UCSD-AML1 (cell line): ENCODE measurements around the gene RHOJ.
"Not testable (repeated sequence)": the region's sequence is repeated elsewhere in the genome, so short reads cannot be mapped to it uniquely, and the experiment has no call there.

Experiments used
- DNase-seq: peaks from one replicate; lab custom pipeline; 2025; ENCODE audit not compliant: unreplicated experiment; lab: John Stamatoyannopoulos, UW

The RHOJ gene

DNA sequence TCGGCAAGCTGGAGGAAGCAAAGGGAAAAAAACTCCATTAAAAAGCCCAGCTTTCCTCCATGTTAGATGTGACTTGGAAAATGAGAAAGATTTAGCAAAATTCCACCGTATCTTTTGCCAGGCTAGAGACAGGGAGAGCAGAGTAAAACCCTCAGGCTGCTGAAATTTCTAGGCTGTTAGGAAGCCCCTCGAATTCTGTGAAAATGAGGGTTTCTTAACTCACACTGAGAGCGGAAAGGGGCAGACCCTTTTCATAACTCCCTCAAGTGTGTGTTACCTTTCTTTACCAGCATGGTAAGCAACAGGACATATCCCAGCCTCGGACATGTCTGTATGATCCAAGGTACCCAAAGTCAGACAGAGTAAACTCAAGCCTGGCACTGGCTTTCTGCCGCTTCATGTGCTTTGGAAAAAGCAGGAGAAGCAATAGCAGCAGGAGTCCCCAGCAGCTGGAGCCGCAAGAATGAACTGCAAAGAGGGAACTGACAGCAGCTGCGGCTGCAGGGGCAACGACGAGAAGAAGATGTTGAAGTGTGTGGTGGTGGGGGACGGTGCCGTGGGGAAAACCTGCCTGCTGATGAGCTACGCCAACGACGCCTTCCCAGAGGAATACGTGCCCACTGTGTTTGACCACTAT lies at the start of gene RHOJ:
Gene RHOJ (plus strand): TSS at position 37 of the 637 bp plus-strand sequence. CDS start 427 bp downstream, at position 464.
- DNase-seq, result peak; percentile 10

DNA sequence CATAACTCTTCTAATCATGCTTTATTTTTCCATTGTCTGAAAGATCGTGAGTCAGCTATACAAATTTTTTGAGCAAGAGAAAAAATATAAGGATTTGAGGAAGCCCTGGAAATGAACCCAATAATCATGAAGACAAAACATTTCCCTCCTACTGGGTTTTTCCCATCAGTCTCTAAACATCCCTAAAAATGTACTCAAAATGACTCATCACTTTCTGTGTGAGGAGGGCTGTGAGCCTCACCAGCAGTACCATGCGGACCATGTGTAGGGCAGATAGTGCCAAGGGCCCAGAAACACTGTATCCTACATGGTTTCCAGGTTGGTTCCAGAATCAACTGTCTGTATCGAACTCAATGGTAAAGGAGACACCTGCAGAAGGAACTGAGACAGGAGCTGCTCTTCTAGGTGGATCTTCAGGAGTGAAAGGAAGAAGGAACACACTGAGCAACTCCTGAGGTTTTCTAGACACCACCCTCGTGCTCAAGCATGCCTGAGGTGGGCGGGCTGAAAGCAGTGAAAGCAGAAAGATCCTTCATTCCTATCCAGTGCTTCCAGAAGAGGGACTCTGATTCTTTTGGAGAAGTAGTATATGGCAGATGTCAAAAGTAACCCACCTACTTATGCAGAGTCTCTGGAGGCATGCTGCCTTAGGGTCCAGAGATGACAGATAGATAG lies 48.6 kb upstream of the RHOJ start:
- no peak for DNase-seq

- DNase-seq, result no peak
Observed at GRCh38 chr14:63157195-63157594, 47.0 kb upstream of the RHOJ start.

GRCh38 chr14:63163306-63163705 lies 40.9 kb upstream of the RHOJ start:
- no peak for DNase-seq

- DNase-seq, result no peak
Observed at GRCh38 chr14:63164108-63164683, 40.0 kb upstream of the RHOJ start.

- DNase-seq, result not testable (repeated sequence)
Observed at GRCh38 chr14:63165267-63165666, 39.0 kb upstream of the RHOJ start.

- DNase-seq, result no peak
Observed at GRCh38 chr14:63167044-63167443, 37.2 kb upstream of the RHOJ start.

DNA sequence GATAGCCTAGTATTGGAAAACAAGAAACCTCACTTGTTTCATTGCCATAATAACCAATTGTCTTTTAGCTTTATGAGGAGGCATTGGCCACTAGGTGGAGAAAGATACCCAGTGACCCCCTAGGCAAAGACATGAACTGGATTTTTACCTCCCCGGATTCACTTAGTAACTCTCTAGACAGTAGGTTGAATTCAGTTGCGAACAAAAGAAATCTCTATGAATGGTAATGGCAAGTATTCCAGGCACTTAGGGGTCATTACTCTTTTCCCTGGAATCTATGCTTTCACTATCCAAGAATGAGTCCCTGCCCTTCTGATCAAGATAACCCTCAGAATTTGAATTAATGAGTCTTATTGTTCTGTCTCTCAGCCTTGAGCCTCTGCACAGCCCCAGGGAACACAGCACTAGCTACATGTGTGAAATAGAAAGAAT lies 29.5 kb upstream of the RHOJ start:
- DNase-seq, result no peak

- no peak for DNase-seq
Observed at GRCh38 chr14:63175531-63175930, 28.7 kb upstream of the RHOJ start.

- no peak for DNase-seq
Observed at GRCh38 chr14:63178912-63179311, 25.3 kb upstream of the RHOJ start.

GRCh38 chr14:63179383-63179782 lies 24.9 kb upstream of the RHOJ start:
- DNase-seq, result no peak

- no peak for DNase-seq
Observed at GRCh38 chr14:63180011-63180410, 24.2 kb upstream of the RHOJ start.

DNA sequence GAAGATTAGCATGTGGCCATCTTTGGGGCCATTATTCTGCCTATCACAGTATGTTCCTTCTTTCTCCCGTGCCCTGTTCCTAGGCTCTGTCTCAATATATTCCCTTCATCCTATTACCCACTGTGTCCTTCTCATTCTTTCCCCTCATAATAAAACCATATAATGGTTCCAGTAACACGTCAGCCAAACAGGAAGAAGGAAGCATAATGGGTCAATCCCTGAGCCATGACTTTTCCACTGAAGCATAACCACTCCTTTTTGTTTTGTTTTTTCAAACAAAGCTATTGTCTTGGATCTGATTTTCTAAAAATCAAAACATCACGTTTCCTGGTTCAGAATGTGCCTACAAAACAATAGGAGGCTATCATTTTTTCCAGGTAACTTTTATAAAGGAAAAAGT lies 21.3 kb upstream of the RHOJ start:
- no peak for DNase-seq

DNA sequence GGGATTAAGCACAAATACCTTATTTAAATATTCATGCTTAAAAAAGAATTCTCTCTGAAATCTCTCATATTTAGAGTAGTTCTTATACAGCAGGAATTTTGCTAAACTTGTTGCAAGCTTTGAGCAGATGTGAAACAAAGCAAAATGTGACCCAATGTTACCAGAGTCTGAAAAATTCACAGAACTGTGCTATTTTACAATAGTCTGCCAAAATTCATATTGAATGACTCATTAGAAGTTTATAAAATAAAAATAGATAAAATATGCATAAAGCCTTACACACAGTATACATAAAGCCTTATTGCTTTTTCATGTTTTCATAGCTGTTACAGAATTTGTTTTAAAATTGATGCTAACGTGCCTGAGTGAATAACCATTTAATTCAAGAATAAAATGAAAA lies 17.8 kb upstream of the RHOJ start:
- DNase-seq, result no peak

DNA sequence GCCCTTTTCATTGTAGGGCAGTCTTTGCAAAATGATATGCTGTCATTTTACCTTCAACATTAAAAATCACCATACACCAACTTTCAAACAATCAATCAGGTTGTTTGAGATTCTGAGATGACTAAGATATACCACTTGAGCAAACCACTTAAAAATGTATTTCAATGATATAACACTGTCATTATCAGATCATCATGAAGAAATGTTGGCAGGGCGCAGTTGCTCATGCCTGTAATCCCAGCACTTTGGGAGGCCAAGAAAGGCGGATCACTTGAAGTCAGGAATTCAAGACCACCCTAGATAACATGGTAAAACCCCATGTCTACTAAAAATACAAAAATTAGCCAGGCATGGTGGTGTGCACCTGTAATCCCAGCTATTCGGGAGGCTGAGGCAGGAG lies 13.0 kb upstream of the RHOJ start:
- no peak for DNase-seq

GRCh38 chr14:63192085-63192484 lies 12.2 kb upstream of the RHOJ start:
- no peak for DNase-seq

DNA sequence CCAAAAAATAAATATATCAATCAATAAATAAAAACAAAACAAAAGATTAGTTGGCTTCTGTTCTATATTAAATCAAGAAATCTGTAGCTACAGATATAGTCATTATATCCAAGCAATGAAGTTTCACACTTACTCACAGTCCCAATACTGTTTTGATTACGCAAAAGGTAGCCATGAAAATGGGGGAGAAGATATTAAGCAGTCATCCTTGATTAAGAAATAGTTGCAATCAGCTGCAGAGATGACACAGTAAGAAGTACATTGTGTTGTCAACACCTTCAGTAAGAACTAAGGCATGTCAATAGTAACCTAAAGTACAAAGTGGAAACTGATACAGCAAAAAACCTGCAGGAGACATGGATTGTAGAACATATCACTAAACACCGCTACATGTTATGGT lies 11.0 kb upstream of the RHOJ start:
- DNase-seq, result no peak

DNA sequence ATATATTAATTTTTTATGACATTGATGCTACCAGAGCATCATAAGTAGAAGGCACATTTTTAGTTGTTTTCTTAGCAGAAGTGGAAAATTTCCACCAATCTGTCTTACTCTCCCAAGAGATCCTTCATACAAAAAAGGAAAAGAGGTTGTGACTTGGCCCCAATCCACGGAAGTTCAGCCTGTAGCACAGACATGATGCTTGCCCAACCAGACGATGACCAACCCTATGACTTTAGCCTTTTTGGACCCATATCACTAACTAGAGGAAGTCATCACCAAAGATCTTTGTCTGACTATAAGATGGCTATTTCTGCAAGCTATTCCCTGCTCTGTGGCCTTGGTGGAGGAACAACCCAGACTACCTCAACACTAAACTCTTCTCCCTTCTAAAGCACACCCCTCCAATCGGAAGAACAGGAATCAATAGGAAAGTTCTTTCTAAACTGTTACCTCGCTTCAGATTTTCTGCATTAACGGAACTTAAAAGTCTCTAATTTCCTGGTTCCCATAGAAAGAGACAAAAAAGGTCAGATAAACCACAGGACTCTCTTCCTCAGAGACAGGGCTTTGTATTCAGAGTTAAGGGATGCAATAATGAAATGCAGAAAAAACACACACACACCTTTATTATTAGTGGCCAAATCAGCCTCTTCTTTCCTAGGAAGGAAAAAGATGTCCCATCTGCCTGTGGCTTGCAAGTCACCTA lies 4.1 kb upstream of the RHOJ start:
- DNase-seq, result no peak

- no peak for DNase-seq
Observed at GRCh38 chr14:63200767-63201166, 3.5 kb upstream of the RHOJ start.

DNA sequence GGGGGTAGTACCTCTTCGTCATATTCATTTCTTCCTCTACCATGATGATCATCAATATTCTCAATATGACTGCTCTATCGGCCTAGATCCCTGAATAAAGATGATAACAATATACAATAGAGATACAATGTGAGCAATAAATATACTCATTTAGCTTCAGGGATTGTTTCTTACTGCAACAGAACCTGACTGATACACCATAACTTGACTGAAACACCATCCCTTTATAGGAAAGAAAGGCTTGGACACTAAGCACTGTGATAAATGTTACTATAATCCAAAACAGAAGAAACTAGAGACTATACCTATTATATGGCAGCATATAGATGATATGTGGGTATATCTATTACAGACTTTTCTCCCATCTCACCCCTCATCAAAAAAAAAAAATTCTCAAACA lies 1.2 kb upstream of the RHOJ start:
- DNase-seq, result no peak

DNA sequence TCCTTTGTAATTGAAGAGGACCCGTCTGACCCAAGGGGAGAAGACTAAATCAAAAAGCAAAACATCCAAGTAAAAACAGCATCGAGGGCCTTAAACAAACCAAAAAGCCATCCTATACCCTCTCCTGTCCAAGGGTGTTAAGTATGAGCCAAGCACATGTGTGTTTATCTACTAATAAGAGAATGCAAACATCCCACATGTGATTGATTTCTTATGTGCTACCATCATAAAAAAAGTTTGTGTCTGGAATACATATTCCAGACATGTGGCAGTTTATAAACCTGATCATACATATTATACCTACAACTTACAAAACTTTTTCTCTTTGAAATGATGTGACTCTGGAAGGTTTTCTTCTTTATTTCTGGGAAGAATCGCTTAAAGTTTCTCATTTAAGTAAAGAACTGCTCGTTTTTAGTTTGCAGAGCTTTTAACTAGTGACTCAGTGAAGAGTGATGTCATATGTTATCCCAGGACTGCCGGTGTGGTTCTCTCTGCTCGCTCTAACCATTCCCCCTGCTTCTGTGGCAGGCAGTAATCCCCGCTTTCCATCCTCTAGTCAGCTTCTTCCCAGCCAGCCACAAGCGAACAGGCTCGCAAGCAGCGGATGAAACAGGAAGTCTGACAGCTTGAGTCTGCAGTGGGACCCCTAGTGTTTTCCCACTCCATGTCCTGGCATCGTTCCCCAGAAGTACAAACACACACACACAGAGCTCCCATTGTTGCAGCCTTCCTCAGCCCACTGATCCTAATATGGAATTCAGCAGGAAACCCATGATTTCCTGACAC lies 431 bp upstream of the RHOJ start:
- DNase-seq, result peak; percentile 25
